Activated T-helper 1 cell treated with anti-CD3 and anti-CD28 coated beads, Interleukin-2, amount 50 U/mL, for 16 hours (primary cell): ENCODE measurements around the gene SALL1.

ENCODE experiments used
- DNase-seq, 2 donors: peaks; one replicate each; pipeline ENCODE4 v3.0.0-alpha.2; 2020; ENCODE audit warnings: low read depth in 1 of 2, low spot score in 1 of 2

The SALL1 gene

GRCh38 chr16:51157698-51158097 is 6.6 kb upstream of the SALL1 start:
- no peak for DNase-seq

DNA sequence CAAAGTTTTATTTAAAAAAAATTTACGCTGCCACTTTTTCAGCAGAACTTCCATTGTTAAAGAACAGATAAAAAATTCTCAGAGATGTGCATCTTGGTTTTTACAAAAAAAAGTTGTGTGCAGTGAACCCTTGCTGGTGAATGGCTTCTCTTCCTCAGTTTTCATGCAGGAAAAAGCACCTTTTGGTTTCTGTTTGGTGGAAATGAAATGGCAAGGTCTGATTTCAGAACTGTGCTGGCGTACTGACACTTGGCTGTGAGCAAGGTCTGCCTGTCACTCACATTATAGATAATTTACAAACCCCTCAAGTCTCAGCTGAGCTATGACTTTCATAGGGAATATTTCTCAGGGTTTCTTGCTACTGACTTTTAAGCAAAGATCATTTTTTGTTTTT is 5.7 kb upstream of the SALL1 start:
- DNase-seq = no peak

DNA sequence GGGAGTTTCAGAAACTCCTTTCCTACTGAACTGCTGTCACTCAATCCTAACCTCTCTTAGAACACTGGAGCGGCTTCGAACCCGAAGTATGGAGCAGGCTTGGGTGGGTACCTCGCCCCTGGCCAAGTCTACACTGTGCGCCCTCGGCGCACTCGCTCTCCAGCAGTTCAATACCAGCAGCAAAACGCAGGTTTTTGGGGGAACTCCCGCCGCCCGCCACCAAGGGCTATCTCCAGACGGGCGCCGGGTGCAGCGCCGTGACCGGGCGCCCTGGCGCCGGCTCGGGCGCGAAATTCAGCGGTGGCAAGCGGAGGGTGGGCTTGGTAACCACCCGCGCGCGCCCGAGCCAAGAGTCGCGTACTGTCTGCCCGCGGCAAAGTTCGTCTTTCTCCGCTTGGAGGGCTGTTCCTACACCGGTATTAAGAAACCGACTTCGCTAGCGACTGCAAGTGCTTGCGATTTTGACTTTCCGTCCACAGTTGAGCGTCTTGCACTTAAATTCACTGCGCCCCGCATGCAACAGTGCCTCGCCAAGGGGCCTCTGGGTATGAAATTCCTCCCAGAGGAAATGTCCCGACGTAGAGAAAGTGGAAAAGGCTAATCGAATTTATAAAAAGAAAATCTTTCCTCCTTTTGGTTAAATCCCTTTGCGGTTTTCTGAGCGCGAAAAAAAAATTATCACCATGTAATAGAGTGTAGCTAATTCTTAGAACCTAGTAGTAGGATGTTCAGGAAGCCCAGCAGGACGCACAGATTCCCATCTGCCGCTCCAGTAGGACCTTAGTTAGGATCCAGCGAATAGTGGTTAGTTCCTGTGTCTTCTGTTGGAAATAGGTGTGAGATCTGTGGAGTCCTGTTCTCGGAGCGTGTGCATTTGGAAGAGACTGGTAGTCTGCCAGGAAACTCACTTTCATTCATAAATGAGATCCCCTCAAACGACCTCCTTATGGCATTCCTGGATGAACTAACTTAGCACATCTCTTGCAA is 5.0 kb upstream of the SALL1 start:
- DNase-seq = no peak

GRCh38 chr16:51155199-51155607 is 4.1 kb upstream of the SALL1 start:
- no peak for DNase-seq

GRCh38 chr16:51154271-51155171 is 3.5 kb upstream of the SALL1 start:
- no peak for DNase-seq

- DNase-seq = no peak
Measured at GRCh38 chr16:51153577-51154031, 2.5 kb upstream of the SALL1 start.

DNA sequence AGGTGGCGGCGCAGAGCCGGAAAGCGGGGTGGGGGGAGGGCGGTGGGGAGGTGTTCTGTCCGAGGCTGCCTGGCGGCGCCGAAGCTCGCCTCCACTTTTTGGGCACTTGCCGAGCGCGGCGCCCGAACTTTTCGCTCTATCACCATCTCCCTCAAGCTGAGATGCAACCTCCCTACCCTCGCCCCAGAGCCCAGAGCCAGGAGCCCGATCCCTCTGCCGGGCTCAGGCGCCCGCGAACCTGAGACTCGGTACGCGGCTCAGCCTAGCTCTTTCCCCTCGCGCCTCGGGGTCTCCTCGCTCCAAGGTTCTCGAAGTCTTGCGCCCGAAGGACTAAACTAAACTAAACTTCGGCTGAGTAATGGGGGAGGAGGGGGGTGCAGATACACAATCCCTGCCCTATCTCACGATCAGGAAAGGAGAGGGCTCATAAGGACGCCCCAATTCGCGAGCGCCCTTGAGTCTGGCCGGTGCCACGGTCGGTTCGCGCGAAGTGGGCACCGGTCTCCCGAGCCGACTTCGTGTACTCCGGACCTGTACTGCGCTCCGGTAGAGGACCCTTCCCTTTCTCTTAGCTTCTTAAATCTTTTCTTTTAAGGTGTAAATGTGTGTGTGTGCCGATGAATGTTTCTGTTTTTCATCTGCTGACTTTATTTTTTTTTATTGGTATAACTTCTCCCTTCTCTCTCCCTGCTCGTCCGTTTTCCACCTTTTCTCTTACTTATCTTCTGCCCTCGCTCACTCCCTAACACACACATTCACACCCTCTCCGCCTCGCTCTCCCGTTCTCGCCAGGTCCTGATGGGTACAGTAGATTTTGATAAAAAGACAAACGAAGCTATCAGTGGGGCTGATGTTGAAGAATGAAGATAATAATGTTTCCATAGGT is 1.9 kb upstream of the SALL1 start:
- DNase-seq = no peak

- no peak for DNase-seq
Measured at GRCh38 chr16:51151961-51152663, 1.0 kb upstream of the SALL1 start.

DNA sequence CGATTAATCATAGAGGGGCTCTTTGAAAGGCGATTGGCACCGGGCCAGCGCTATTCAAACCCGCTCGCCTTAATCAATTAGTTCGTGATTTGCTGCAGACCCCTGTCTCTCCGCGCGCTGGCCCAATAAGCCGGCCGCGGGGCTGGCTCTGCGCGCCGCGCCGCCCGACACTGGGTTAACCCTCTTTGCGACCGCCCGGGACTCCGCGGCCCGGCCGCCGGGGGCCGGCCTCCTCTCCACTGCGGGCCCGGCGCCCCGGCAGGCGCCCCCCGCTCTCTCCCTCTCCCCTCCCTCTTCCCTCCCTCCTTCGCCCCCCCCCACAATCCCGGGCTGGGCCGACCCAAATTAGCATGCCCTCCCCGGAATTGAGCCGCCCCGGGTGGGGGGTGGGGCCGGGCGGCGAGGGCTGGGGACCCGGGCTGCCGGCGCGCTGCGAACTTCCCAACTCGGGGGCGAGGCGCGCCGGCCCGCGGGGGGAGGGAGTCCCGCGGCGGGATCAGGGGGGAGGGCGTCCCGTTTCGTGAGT is 428 bp upstream of the SALL1 start:
- DNase-seq = no peak

GRCh38 chr16:51150165-51150887 is 744 bp downstream of the SALL1 start:
- no peak for DNase-seq

GRCh38 chr16:51149721-51150164 is 1.3 kb downstream of the SALL1 start:
- DNase-seq = no peak

DNA sequence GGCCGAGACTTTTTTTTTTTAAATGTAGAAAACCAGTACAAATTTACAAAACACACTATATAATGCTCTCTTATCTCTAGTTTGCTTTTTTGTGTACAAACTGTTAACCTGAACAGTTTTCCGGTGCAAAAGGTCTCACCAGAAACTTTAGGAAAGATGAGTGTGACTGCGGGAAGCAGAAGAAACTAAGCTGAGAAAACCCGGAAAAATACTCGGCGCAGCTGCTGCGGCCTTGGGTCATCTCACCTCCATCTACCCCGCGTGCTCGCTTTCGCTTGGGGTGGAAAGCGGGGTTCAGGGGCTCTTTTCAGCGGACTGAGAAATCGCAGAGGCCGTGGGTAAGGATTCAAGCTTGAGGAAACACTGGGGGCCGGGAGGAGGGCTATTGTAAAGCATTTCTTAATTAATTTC is 1.8 kb downstream of the SALL1 start:
- DNase-seq = no peak

GRCh38 chr16:51148678-51149228 is 2.3 kb downstream of the SALL1 start:
- DNase-seq = no peak

DNA sequence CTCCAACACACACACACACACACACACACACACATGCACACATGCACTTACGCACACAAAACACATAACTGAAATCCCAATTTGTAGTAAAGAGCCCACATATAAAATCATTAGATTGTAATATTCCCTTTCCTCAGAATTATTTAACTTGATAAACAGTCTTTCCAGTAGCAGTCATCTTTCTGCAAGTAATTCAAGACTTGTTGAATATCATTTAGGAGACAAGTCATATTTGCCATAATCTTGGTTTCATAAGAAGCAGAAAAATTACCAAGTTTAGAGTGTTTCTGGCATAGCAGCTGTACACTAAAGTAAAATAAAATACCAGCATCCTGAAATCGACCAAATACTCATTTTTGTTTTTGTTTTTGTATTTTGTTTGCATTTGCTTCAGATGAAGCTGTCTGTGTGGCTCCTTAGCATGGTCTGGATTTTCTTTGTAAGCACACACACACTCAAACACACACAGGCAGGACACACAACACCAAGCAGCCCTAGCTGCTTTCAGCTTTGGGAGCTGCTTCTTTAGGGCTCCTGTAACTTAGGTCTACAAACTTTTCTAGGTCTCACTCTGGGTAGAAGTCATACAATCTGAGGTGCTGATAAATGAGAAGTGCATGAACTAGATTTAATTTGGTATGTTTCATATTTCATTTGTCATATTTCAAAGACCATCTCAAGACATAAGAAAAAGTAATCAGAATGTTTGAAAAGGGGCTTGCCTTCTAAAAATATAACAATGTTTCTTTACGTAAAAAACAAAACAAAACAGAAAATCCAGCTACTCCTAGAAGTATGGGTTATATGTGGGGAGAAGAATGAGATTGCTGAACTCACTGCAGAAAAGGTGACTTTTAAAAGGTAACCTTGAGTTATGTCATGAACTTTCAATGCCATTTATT is 3.0 kb downstream of the SALL1 start:
- DNase-seq = no peak

DNA sequence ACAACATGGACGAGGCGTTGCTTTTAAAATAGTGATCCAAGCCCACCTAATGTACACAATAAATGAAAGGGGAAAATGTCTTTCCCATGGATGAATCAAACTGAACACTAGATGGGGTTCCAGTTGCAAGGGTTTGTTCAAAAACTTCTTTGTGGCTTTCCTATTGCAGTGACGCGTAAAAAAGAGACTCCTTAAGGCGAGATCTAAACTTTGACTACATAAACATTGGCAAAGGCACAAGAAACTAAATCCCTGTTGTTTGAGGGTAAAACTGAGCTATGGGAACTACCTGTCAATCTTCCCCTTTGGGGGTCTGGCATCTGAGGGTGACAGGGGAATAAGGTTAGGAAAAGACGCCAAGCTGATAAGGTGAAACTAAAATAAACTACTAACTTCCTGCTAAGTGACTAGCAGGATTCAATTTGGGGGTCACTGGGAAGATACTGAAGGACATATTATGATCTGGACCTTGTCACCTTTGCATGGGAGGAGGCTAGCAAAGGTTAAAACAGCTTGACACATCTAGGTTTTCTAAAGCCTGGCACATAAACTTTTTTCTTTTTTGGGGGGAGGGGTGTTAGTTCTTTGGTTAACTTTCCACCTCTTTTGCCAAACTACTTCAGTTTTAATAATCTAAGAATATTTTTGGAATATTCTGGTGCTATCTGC is 4.7 kb downstream of the SALL1 start:
- DNase-seq = no peak

DNA sequence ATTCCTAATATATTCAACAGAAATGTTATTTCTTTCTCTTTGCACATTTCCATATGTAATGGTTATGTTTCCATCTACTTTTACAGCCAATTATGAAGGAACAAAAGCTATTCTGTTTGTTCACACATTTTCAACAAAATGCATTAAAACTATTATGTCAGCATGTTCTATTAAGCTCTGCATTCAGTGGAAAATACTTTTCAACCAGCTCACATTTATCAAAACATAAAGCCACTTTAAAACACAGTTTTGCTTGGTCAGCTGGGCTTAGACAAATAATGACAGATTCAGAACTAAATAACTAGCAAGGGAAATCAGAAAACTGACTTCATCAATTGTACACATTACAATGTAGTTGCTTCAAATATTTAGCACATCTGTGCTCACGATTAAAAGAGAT is 6.9 kb downstream of the SALL1 start:
- no peak for DNase-seq
